Naive thymus-derived CD4-positive, alpha-beta T cell (primary cell): ENCODE measurements around the gene VAPB. TPM values are rescaled to one million over a fixed set of nuclear protein-coding genes. Genes with fewer than 3 reads are reported as not detected.

ENCODE experiments used
- ATAC-seq: fragments of 150-1000 bp; cut with Tn5 transposase; 2 replicates; pipeline ENCODE4 v1.10.0; 2021; ENCODE audit warnings: mild to moderate bottlenecking, moderate library complexity
- CTCF ChIA-PET: fragments of 350-600 bp; sonication (Branson Sonifier 250); formaldehyde crosslinking; loops from one replicate; lab custom pipeline; 2021; ENCODE audit warnings: antibody characterized with exemption; lab: Charles Lee
- POLR2A ChIA-PET: fragments of 350-600 bp; sonication (Branson Sonifier 250); formaldehyde crosslinking; loops from one replicate; lab custom pipeline; 2021; ENCODE audit warnings: antibody characterized with exemption, inconsistent platforms; lab: Charles Lee
- DNase-seq, 9 donors: peaks; one replicate each; pipeline versions ENCODE4 v3.0.0 to v3.0.0-alpha.2; 2020 to 2022; ENCODE audit warnings: mixed read lengths in 1 of 9
- H3K27ac ChIP-seq: one replicate; pipeline ENCODE4 v1.7.0; 2013; ENCODE audit warnings: mild to moderate bottlenecking, low read depth, low read length, moderate library complexity
- H3K27me3 ChIP-seq, 2 donors: one replicate each; pipeline ENCODE4 v1.7.0; 2013; ENCODE audit warnings: low read length in 2 of 2, mild to moderate bottlenecking in 2 of 2, moderate library complexity in 2 of 2; ENCODE audit not compliant: control insufficient read depth in 2 of 2, insufficient read depth in 2 of 2
- H3K36me3 ChIP-seq, 3 experiments: 1 replicate in 2 of 3; 2 replicates in 1 of 3; pipeline ENCODE4 v1.7.0; 2013; ENCODE audit warnings: low read length in 3 of 3, mild to moderate bottlenecking in 3 of 3, moderate library complexity in 1 of 3; ENCODE audit not compliant: insufficient read depth in 3 of 3, control insufficient read depth in 2 of 3
- H3K4me1 ChIP-seq, 2 donors: one replicate each; pipeline ENCODE4 v1.7.0; 2013; ENCODE audit warnings: low read length in 2 of 2, mild to moderate bottlenecking in 2 of 2, moderate library complexity in 1 of 2; ENCODE audit not compliant: control insufficient read depth in 2 of 2, insufficient read depth in 2 of 2
- H3K4me3 ChIP-seq: 2 replicates; pipeline ENCODE4 v1.7.0; 2013; ENCODE audit warnings: mild to moderate bottlenecking, low read length
- H3K9me3 ChIP-seq, 3 experiments: 1 replicate in 2 of 3; 2 replicates in 1 of 3; pipeline ENCODE4 v1.7.0; 2013; ENCODE audit warnings: low read length in 3 of 3; ENCODE audit not compliant: control insufficient read depth in 2 of 3
- H3K27ac Mint-ChIP-seq, 9 donors: one replicate each; pipeline ENCODE4 v1.8.0; 2020 to 2022; ENCODE audit warnings: mixed read lengths in 9 of 9, mild to moderate bottlenecking in 8 of 9, moderate library complexity in 5 of 9, inconsistent platforms in 2 of 9
- H3K27me3 Mint-ChIP-seq, 5 donors: one replicate each; pipeline ENCODE4 v1.8.0; 2021 to 2022; ENCODE audit warnings: mixed read lengths in 5 of 5, mild to moderate bottlenecking in 1 of 5
- H3K36me3 Mint-ChIP-seq, 5 donors: one replicate each; pipeline ENCODE4 v1.8.0; 2020 to 2022; ENCODE audit warnings: mixed read lengths in 5 of 5, mild to moderate bottlenecking in 3 of 5, inconsistent platforms in 1 of 5
- H3K4me1 Mint-ChIP-seq, 7 donors: one replicate each; pipeline ENCODE4 v1.8.0; 2020 to 2022; ENCODE audit warnings: mixed read lengths in 7 of 7, mild to moderate bottlenecking in 3 of 7, inconsistent platforms in 1 of 7
- H3K4me3 Mint-ChIP-seq, 10 donors: one replicate each; pipeline ENCODE4 v1.8.0; 2020 to 2022; ENCODE audit warnings: mild to moderate bottlenecking in 10 of 10, mixed read lengths in 10 of 10, moderate library complexity in 6 of 10, inconsistent platforms in 2 of 10
- H3K9me3 Mint-ChIP-seq, 11 donors: one replicate each; pipeline ENCODE4 v1.8.0; 2020 to 2022; ENCODE audit warnings: mixed read lengths in 11 of 11, mild to moderate bottlenecking in 4 of 11, inconsistent platforms in 1 of 11, moderate library complexity in 1 of 11
- intact Hi-C, 2 donors: fragments of 100-400 bp; cut with micrococcal nuclease; formaldehyde crosslinking; loops; one replicate each; pipeline ENCODE4 v1.15.1; 2023
- polyA plus RNA-seq, 2 donors: library from polyadenylated mRNA; unstranded; fragments of 300-500 nt; fragmentation: Illumina TruSeq; gene quantifications; one replicate each; pipeline ENCODE4 v1.2.3, GENCODE V29; 2021
- total RNA-seq, 6 experiments: library from RNA in 5 of 6; stranded (reverse) in 5 of 6; gene quantifications; 1 replicate in 5 of 6; 2 replicates in 1 of 6; pipeline ENCODE4 v1.2.3 and lab custom pipeline; 2021 to 2026

The VAPB gene
- total and polyA plus RNA-seq, 7 experiments from 2014 or later, result 21.9 to 37.0 (median 25.3) TPM

- H3K9me3 ChIP-seq, result no peaks in the 10 kb centered on the region
- CTCF ChIA-PET, result interaction anchor here (0.6 kb wide), 1 partner anchor 35 kb away, joined by 4 read pairs; no protein-coding TSS in a partner anchor
- ATAC-seq (no peak), DNase-seq (no peak)
- POLR2A ChIA-PET, result no interaction called here
- H3K27me3 ChIP-seq, result no peaks in the 10 kb centered on the region
- no peaks in the 10 kb centered on the region for H3K4me1 ChIP-seq
- H3K36me3 Mint-ChIP-seq, result peaks cover 0 to 9% (median 0%) of the 10 kb centered on the region in 5 donors
- H3K4me3 Mint-ChIP-seq, result no peak overlapping the region
- H3K4me3 ChIP-seq, result no peak overlapping the region
- peaks cover 0 to 11% (median 0%) of the 10 kb centered on the region in 5 donors for H3K27me3 Mint-ChIP-seq
- peaks cover 0 to 18% (median 3%) of the 10 kb centered on the region in 11 donors for H3K9me3 Mint-ChIP-seq
- H3K27ac Mint-ChIP-seq, result no peak overlapping the region
- no peaks in the 10 kb centered on the region for H3K4me1 Mint-ChIP-seq
- H3K36me3 ChIP-seq, result no peaks in the 10 kb centered on the region
- intact Hi-C loops, result no loop called here
- H3K27ac ChIP-seq, result no peak overlapping the region
Measured at GRCh38 chr20:58497724-58498469, 108.9 kb downstream of the VAPB start.

- intact Hi-C loops, result no loop called here
- Histone ChIP-seq H3K27ac (no peak overlapping the region), H3K27me3 (no peaks in the 10 kb centered on the region), H3K36me3 (no peaks in the 10 kb centered on the region), H3K9me3 (no peaks in the 10 kb centered on the region), H3K4me1 (no peaks in the 10 kb centered on the region), H3K4me3 (no peak overlapping the region)
- Mint-ChIP-seq H3K27me3 (peaks cover 0 to 11% (median 0%) of the 10 kb centered on the region in 5 donors), H3K27ac (no peak overlapping the region), H3K9me3 (peaks cover 0 to 22% (median 6%) of the 10 kb centered on the region in 11 donors), H3K4me1 (no peaks in the 10 kb centered on the region), H3K36me3 (peaks cover 0 to 9% (median 0%) of the 10 kb centered on the region in 5 donors), H3K4me3 (no peak overlapping the region)
- ATAC-seq (no peak), DNase-seq (no peak)
- ChIA-PET POLR2A (no interaction called here), CTCF (interaction anchor here (0.6 kb wide), 1 partner anchor 36 kb away, joined by 4 read pairs; no protein-coding TSS in a partner anchor)
Measured at GRCh38 chr20:58498470-58499068, 109.5 kb downstream of the VAPB start.

- intact Hi-C loops, result no loop called here
- Mint-ChIP-seq H3K27ac (no peak overlapping the region), H3K4me3 (no peak overlapping the region), H3K4me1 (no peaks in the 10 kb centered on the region), H3K9me3 (peaks cover 2 to 32% (median 10%) of the 10 kb centered on the region in 11 donors), H3K27me3 (peaks cover 0 to 12% (median 0%) of the 10 kb centered on the region in 5 donors), H3K36me3 (peaks cover 0 to 9% (median under 1%) of the 10 kb centered on the region in 5 donors)
- Histone ChIP-seq H3K4me3 (no peak overlapping the region), H3K4me1 (no peaks in the 10 kb centered on the region), H3K36me3 (no peaks in the 10 kb centered on the region), H3K27ac (no peak overlapping the region), H3K27me3 (no peaks in the 10 kb centered on the region), H3K9me3 (peaks cover 0 to 13% (median 0%) of the 10 kb centered on the region in 3 experiments)
- no peak for ATAC-seq
- POLR2A ChIA-PET, result no interaction called here
- no peak for DNase-seq
- CTCF ChIA-PET, result no interaction called here
Measured at GRCh38 chr20:58500256-58500655, 111.2 kb downstream of the VAPB start.

Other genes starting within 250 kb of the VAPB start
- gene ANKRD60, start 160.6 kb upstream of the VAPB start, total RNA-seq, result not detected
- not detected for gene ANKRD60, start 160.6 kb upstream of the VAPB start, polyA plus RNA-seq
- gene RAB22A, start 79.5 kb upstream of the VAPB start, total RNA-seq, result 10 to 100 TPM; 17.3 to 24.7 (median 17.8) TPM
- gene RAB22A, start 79.5 kb upstream of the VAPB start, polyA plus RNA-seq, result 10 to 100 TPM; 10.4 to 12.2 TPM
- gene APCDD1L, start 126.2 kb downstream of the VAPB start, total RNA-seq, result not detected
- gene APCDD1L, start 126.2 kb downstream of the VAPB start, polyA plus RNA-seq, result under 1 TPM; 0.09 to 0.18 TPM